Measurements from ENCODE around the gene ZNF785. TPM values are rescaled to one million over a fixed set of nuclear protein-coding genes. Genes with fewer than 3 reads are reported as not detected.

Gene ZNF785
- total and polyA plus RNA-seq, 2 of the 13 experiments (the other 11 are each of a cell fraction or from before 2014, with no cell fraction given) = 0.01 TPM; not detected in 1

DNA sequence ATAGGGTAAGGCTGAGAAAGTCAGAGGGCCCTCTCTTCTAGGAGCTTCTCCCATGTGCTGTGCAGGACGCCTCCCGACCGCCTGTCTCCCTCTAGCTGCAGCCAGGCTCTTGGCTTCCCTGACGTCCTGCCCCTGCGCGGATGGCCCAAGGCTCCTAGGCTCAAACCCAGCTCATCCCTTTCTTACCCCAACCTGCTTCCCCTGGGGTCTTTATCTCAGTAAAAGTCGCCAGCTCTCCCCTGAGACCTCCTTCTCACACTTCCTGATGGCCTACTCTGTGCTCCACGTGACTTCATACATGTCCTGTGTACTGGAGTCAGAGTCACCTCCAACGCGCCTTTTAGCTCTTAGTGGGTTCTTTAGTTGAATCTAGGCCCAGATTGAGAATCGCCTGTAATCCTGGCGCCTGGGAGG, 49.7 kb downstream of the ZNF785 start (continued):
- TF ChIP-seq, protein P1, sequence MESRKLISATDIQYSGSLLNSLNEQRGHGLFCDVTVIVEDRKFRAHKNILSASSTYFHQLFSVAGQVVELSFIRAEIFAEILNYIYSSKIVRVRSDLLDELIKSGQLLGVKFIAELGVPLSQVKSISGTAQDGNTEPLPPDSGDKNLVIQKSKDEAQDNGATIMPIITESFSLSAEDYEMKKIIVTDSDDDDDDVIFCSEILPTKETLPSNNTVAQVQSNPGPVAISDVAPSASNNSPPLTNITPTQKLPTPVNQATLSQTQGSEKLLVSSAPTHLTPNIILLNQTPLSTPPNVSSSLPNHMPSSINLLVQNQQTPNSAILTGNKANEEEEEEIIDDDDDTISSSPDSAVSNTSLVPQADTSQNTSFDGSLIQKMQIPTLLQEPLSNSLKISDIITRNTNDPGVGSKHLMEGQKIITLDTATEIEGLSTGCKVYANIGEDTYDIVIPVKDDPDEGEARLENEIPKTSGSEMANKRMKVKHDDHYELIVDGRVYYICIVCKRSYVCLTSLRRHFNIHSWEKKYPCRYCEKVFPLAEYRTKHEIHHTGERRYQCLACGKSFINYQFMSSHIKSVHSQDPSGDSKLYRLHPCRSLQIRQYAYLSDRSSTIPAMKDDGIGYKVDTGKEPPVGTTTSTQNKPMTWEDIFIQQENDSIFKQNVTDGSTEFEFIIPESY (CRISPR knock-in tag; IDR thresholded peaks at IDR 0.05) = peak; percentile 79
- TF ChIP-seq MYNN (CRISPR knock-in tag; IDR thresholded peaks at IDR 0.05; ENCODE audit: low read depth) = no peak; the same call in 1 of the 2 replicates
- no peak for TF ChIP-seq NCOA1 (CRISPR knock-in tag; IDR thresholded peaks at IDR 0.05)
- peak; percentile 74; the same call in 1 of the 2 replicates for TF ChIP-seq ZNF30 (CRISPR knock-in tag; IDR thresholded peaks at IDR 0.05)
- TF ChIP-seq ZFP36L2 (CRISPR knock-in tag; IDR thresholded peaks at IDR 0.05) = no peak
- no peak for TF ChIP-seq ZNF367 (CRISPR knock-in tag; IDR thresholded peaks at IDR 0.05; ENCODE audit: borderline replicate concordance)
- TF ChIP-seq ZNF205 (CRISPR knock-in tag; IDR thresholded peaks at IDR 0.05) = no peak
- TF ChIP-seq RBM39 (IDR thresholded peaks at IDR 0.05; ENCODE audit: low read depth, low read length, poor library complexity, severe bottlenecking) = no peak
- peak; percentile 32 for TF ChIP-seq AGO2 (optimal IDR thresholded peaks at IDR 0.05; ENCODE audit: low read depth, low read length)
- TF ChIP-seq, protein P2, sequence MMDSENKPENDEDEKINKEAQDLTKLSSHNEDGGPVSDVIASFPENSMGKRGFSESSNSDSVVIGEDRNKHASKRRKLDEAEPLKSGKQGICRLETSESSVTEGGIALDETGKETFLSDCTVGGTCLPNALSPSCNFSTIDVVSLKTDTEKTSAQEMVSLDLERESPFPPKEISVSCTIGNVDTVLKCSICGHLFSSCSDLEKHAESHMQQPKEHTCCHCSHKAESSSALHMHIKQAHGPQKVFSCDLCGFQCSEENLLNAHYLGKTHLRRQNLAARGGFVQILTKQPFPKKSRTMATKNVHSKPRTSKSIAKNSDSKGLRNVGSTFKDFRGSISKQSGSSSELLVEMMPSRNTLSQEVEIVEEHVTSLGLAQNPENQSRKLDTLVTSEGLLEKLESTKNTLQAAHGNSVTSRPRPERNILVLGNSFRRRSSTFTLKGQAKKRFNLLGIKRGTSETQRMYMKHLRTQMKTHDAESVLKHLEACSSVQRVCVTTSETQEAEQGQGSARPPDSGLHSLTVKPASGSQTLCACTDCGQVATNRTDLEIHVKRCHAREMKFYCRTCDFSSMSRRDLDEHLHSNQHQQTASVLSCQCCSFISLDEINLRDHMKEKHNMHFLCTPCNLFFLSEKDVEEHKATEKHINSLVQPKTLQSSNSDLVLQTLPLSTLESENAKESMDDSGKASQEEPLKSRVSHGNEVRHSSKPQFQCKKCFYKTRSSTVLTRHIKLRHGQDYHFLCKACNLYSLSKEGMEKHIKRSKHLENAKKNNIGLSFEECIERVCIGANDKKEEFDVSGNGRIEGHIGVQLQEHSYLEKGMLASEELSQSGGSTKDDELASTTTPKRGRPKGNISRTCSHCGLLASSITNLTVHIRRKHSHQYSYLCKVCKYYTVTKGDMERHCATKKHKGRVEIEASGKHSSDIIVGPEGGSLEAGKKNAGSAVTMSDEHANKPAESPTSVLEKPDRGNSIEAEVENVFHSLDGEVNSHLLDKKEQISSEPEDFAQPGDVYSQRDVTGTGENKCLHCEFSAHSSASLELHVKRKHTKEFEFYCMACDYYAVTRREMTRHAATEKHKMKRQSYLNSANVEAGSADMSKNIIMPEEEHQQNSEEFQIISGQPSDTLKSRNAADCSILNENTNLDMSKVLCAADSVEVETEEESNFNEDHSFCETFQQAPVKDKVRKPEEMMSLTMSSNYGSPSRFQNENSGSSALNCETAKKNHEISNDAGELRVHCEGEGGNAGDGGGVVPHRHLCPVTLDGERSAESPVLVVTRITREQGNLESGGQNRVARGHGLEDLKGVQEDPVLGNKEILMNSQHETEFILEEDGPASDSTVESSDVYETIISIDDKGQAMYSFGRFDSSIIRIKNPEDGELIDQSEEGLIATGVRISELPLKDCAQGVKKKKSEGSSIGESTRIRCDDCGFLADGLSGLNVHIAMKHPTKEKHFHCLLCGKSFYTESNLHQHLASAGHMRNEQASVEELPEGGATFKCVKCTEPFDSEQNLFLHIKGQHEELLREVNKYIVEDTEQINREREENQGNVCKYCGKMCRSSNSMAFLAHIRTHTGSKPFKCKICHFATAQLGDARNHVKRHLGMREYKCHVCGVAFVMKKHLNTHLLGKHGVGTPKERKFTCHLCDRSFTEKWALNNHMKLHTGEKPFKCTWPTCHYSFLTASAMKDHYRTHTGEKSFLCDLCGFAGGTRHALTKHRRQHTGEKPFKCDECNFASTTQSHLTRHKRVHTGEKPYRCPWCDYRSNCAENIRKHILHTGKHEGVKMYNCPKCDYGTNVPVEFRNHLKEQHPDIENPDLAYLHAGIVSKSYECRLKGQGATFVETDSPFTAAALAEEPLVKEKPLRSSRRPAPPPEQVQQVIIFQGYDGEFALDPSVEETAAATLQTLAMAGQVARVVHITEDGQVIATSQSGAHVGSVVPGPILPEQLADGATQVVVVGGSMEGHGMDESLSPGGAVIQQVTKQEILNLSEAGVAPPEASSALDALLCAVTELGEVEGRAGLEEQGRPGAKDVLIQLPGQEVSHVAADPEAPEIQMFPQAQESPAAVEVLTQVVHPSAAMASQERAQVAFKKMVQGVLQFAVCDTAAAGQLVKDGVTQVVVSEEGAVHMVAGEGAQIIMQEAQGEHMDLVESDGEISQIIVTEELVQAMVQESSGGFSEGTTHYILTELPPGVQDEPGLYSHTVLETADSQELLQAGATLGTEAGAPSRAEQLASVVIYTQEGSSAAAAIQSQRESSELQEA (CRISPR knock-in tag; IDR thresholded peaks at IDR 0.05; ENCODE audit: not compliant biosample characterization) = no peak
- 0 out of 2 replicates have a peak, but pooled peaks have one; percentile 35 for TF ChIP-seq RNF2 (conservative IDR thresholded peaks at IDR 0.05; ENCODE audit: low read depth)
- peak; percentile 60; the same call in 1 of the 2 replicates for TF ChIP-seq ZC3H13 (CRISPR knock-in tag; IDR thresholded peaks at IDR 0.05)
- no peak for TF ChIP-seq ZNF235 (CRISPR knock-in tag; IDR thresholded peaks at IDR 0.05; ENCODE audit: borderline replicate concordance)
- TF ChIP-seq, protein P3, sequence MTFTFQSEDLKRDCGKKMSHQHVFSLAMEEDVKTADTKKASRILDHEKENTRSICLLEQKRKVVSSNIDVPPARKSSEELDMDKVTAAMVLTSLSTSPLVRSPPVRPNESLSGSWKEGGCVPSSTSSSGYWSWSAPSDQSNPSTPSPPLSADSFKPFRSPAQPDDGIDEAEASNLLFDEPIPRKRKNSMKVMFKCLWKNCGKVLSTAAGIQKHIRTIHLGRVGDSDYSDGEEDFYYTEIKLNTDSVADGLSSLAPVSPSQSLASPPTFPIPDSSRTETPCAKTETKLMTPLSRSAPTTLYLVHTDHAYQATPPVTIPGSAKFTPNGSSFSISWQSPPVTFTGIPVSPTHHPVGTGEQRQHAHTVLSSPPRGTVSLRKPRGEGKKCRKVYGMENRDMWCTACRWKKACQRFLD (CRISPR knock-in tag; IDR thresholded peaks at IDR 0.05; ENCODE audit: borderline replicate concordance) = 0 out of 2 replicates have a peak, but pooled peaks have one; percentile 69
